ENCODE data around the gene DNAI1. TPM values are rescaled to one million over a fixed set of nuclear protein-coding genes. Genes with fewer than 3 reads are reported as not detected.
"Not testable (repeated sequence)": the region's sequence is repeated elsewhere in the genome, so short reads cannot be mapped to it uniquely, and the experiment has no call there.

The DNAI1 gene
- total and polyA plus RNA-seq, 2 experiments from 2014 or later, result 1.6 to 2.2 TPM

DNA sequence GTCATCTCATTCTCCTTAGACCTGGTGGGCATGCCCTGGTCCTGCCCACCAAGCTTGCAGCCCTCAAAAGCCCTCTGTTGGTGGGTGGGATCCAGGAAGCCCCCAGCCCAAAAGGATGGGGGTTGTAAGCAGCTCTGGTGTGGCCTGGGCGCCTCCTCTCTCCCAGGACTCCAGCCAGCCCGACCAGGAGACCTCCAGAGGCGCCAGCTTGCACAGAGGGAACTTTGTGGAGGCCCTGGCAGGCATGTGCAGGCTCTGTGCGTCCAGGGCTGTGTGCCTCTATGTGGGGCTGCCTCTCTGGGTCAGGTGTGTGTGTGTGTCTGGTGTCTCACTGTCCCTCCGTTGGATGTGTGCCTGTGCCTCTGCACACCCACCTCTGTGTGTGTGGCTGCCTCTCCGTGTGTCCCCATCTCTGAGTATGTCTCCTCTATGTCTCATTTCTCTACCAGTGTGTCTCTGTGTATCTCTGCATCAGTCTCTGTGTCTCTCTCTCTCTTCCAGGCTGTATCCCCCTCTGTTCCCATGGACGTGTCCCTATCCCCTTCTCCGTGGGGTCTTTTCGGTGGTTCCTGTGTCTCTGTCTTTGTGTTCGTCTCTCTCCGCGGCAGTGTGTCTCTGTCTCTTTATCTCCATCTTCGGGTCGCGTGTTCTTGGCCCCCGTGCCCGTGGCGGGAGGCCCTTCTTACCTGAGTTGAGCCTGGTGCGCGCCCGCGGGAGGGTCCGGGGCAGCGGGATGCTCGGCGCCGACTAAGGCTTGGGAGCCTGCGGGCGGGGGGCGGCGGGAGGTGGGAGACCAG lies 63.7 kb downstream of the DNAI1 start:
- no peak for DNase-seq (ENCODE audit: low read depth in 1 of 2, low spot score in 1 of 2)
- Histone ChIP-seq H3K27ac (no peak overlapping the region), H3K4me3 (peak overlapping the region; percentile 46), H3K36me3 (no peaks in the 10 kb centered on the region), H3K4me1 (ENCODE audit: low read depth) (no peaks in the 10 kb centered on the region), H3K9me3 (ENCODE audit: low read depth) (no peaks in the 10 kb centered on the region), H3K27me3 (peaks cover 16% of the 10 kb centered on the region)
- TF ChIP-seq CTCF (IDR thresholded peaks at IDR 0.05; ENCODE audit: low read depth, low read length), result no peak

GRCh38 chr9:34522971-34523797 lies 64.6 kb downstream of the DNAI1 start, which contains the start of gene ENHO:
Gene ENHO (minus strand): TSS chr9:34522990. CDS start chr9:34521695, 1,295 bp downstream.
- Histone ChIP-seq H3K9me3 (ENCODE audit: low read depth) (no peaks in the 10 kb centered on the region), H3K4me1 (ENCODE audit: low read depth) (no peaks in the 10 kb centered on the region), H3K4me3 (peak within 1 kb of the TSS; percentile 46), H3K36me3 (no peaks in the 10 kb centered on the region), H3K27ac (no peak within 1 kb of the TSS), H3K27me3 (peaks cover 16% of the 10 kb centered on the region)
- TF ChIP-seq CTCF (IDR thresholded peaks at IDR 0.05; ENCODE audit: low read depth, low read length), result no peak
- DNase-seq (ENCODE audit: low read depth in 1 of 2, low spot score in 1 of 2), result peak; percentile 93 to 95

DNA sequence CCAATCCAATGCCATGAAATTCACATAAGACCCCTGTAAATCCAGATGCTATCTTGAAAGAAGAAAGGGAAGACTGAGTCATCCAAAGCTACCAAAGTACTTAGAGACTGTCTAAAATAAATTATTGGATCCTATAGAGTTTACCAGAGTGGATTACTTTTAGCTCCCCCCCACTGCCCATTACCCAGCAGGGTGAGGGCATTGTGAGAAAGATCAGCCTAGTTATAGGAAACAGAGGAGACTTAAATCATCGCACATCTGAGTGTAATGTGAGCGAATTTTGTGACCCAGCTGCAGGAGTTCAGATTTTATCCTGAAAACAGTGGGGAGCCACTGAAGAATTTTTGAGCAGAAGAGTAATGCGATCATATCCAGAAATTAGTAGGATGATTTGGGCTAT lies 65.7 kb downstream of the DNAI1 start:
- no peak overlapping the region for H3K27ac ChIP-seq
- H3K36me3 ChIP-seq, result no peaks in the 10 kb centered on the region
- H3K27me3 ChIP-seq, result peaks cover 16% of the 10 kb centered on the region
- H3K4me1 ChIP-seq (ENCODE audit: low read depth), result no peaks in the 10 kb centered on the region
- no peak overlapping the region for H3K4me3 ChIP-seq
- DNase-seq (ENCODE audit: low read depth in 1 of 2, low spot score in 1 of 2), result no peak
- no peak for TF ChIP-seq CTCF (IDR thresholded peaks at IDR 0.05; ENCODE audit: low read depth, low read length)
- no peaks in the 10 kb centered on the region for H3K9me3 ChIP-seq (ENCODE audit: low read depth)

DNA sequence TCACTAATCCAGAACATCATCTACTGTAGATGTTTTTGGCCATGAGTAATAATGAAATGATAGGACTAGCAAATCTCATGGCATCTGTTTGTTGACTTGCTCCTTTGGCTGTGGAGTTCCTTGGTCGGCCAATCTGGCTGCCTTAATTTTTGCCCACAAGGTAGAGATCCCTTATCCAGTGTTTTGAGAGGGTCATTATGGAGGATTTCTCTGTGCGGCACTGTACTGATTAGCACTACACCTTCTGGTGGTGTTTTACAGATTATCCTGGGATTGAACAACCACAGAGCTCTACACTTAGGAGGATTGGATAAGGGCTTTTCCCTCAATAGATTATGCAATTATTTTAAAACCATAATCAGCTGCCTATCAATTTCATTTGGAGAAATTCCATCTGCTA lies 67.4 kb downstream of the DNAI1 start:
- Histone ChIP-seq H3K36me3 (no peaks in the 10 kb centered on the region), H3K4me1 (ENCODE audit: low read depth) (no peaks in the 10 kb centered on the region), H3K27me3 (peaks cover 16% of the 10 kb centered on the region), H3K27ac (no peak overlapping the region), H3K4me3 (no peak overlapping the region), H3K9me3 (ENCODE audit: low read depth) (no peaks in the 10 kb centered on the region)
- no peak for TF ChIP-seq CTCF (IDR thresholded peaks at IDR 0.05; ENCODE audit: low read depth, low read length)
- no peak for DNase-seq (ENCODE audit: low read depth in 1 of 2, low spot score in 1 of 2)

- not testable (repeated sequence) for H3K4me1 ChIP-seq (ENCODE audit: low read depth); DNase-seq (ENCODE audit: low read depth in 1 of 2, low spot score in 1 of 2); H3K36me3 ChIP-seq
Observed at GRCh38 chr9:34532041-34532440, 73.4 kb downstream of the DNAI1 start.

GRCh38 chr9:34536685-34537084 lies 78.1 kb downstream of the DNAI1 start:
- Histone ChIP-seq H3K27ac (no peak overlapping the region), H3K9me3 (ENCODE audit: low read depth) (no peaks in the 10 kb centered on the region), H3K27me3 (no peaks in the 10 kb centered on the region), H3K4me3 (no peak overlapping the region), H3K36me3 (no peaks in the 10 kb centered on the region), H3K4me1 (ENCODE audit: low read depth) (no peaks in the 10 kb centered on the region)
- no peak for TF ChIP-seq CTCF (IDR thresholded peaks at IDR 0.05; ENCODE audit: low read depth, low read length)
- DNase-seq (ENCODE audit: low read depth in 1 of 2, low spot score in 1 of 2), result no peak

More at GRCh38 chr9:34532041-34532440, 73.4 kb downstream of the DNAI1 start:
- H3K9me3 ChIP-seq (ENCODE audit: low read depth); H3K27me3 ChIP-seq; H3K4me3 ChIP-seq; H3K27ac ChIP-seq: not testable (repeated sequence)
